Stimulated activated CD8-positive, alpha-beta memory T cell treated with anti-CD3 and anti-CD28 coated beads, Interleukin-7, amount 100 ng/mL, for 1 hour (primary cell): ENCODE data around the gene IFNA10.
"Not testable (repeated sequence)": the region's sequence is repeated elsewhere in the genome, so short reads cannot be mapped to it uniquely, and the experiment has no call there.

ENCODE experiments used
- DNase-seq, 2 donors: peaks; one replicate each; pipeline ENCODE4 v3.0.0-alpha.2; 2020; ENCODE audit warnings: low read depth in 2 of 2

Gene IFNA10

GRCh38 chr9:21194867-21195776 is 11.8 kb downstream of the IFNA10 start:
- DNase-seq = not testable (repeated sequence)

- not testable (repeated sequence) for DNase-seq
Measured at GRCh38 chr9:21187487-21187886, 19.5 kb downstream of the IFNA10 start, which contains the start of gene IFNA4. Gene IFNA4 (minus strand): TSS chr9:21187587. CDS start chr9:21187531, 56 bp downstream.

GRCh38 chr9:21182810-21183736 is 23.9 kb downstream of the IFNA10 start:
- DNase-seq = not testable (repeated sequence)

GRCh38 chr9:21174671-21175070 is 32.3 kb downstream of the IFNA10 start:
- no peak for DNase-seq

- no peak for DNase-seq
Measured at GRCh38 chr9:21172156-21172555, 34.8 kb downstream of the IFNA10 start.

GRCh38 chr9:21171351-21171750 is 35.6 kb downstream of the IFNA10 start:
- no peak for DNase-seq

- not testable (repeated sequence) for DNase-seq
Measured at GRCh38 chr9:21166560-21166959, 40.4 kb downstream of the IFNA10 start, which contains the start of gene IFNA21. Gene IFNA21 (minus strand): TSS chr9:21166660. CDS start chr9:21166612, 48 bp downstream.

- DNase-seq = no peak
Measured at GRCh38 chr9:21165516-21165915, 41.4 kb downstream of the IFNA10 start.

- peak in 1 of 2 donors; percentile 16 for DNase-seq
Measured at GRCh38 chr9:21160178-21160577, 46.8 kb downstream of the IFNA10 start.
